ENCODE measurements around the gene KLHL30.
A peak's percentile ranks its signal among the peaks of the same experiment; 100 is the strongest.

KLHL30 gene, protein sequence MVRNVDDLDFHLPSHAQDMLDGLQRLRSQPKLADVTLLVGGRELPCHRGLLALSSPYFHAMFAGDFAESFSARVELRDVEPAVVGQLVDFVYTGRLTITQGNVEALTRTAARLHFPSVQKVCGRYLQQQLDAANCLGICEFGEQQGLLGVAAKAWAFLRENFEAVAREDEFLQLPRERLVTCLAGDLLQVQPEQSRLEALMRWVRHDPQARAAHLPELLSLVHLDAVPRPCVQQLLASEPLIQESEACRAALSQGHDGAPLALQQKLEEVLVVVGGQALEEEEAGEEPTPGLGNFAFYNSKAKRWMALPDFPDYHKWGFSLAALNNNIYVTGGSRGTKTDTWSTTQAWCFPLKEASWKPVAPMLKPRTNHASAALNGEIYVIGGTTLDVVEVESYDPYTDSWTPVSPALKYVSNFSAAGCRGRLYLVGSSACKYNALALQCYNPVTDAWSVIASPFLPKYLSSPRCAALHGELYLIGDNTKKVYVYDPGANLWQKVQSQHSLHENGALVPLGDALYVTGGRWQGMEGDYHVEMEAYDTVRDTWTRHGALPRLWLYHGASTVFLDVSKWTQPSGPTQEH

DNA sequence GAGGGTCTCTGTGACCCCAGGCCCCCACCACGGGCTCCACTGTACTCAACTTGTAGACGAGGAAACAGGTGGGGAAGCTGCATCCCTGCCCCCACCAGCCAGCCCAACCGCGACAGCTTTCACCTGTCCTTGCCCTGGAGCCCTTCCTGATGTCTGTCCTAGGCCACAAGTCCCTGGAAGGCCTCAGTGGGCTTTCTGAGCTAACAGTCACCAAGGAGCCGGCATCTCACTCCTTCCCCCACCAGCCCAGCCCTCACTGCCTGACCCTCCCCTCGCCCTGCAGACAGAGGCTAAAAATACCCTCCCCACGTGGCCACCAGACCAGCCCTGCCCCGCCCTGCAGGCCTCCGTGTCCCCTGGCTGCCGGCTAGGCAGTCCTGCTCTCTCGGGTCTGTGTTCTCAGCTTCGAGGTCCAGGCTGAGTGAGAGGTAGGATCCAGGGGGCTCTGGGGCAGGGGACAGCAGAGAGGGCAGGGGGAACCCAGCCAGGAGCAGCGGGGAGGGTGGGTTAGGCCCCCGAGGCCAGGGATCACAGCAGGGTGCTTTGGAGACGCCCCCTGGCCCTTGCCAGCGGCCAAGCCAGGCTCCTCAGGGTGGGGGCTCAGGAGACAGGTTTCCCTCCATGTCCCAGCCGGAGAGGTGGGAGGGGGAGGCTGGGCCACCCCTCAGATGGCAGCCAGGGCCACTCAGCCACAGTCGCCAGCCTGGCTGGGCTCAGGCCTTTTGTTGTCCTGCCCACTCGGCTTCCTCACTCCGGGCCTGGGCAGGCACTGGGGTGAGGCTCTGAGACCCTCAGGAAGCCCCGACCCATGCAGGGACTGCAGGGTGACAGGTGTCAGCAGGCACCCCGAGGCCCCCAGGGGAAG, at the start of gene KLHL30:
TSS of gene KLHL30 (plus strand) at position 338 of the 865 bp plus-strand sequence. CDS start 2,087 bp downstream, outside the sequence.
- DNase-seq (ENCODE audit: low spot score in 2 of 2), result no peak
- H3K4me1 Mint-ChIP-seq, result peaks cover 21% of the 10 kb centered on the region
- peak within 1 kb of the TSS; percentile 58 for H3K4me3 Mint-ChIP-seq
- ATAC-seq (ENCODE audit: low read depth), result peak; percentile 56
- H3K9me3 Mint-ChIP-seq, result no peaks in the 10 kb centered on the region
- no peaks in the 10 kb centered on the region for H3K27me3 Mint-ChIP-seq
- no peaks in the 10 kb centered on the region for H3K36me3 Mint-ChIP-seq
- H3K27ac Mint-ChIP-seq, result peak within 1 kb of the TSS; percentile 45

DNA sequence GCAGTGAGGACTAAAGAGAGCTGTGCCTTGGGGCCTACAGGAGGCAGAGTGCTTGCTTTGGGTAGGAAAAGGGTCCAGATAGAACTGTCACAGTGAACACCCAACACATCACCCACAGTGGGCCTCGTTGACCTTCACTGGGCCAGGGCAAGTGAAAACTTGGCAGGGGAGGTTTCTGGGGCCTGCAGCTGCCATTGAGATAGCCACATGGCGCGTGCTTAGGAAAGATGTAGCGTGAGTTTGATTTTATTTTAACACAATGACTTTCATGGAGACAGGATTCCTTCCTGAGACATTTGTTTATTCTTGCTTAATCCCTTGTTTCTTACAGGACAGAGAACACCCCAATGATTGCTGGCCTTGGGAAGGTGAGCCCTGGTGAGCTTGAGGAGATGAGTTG, 47.6 kb upstream of the KLHL30 start:
- Mint-ChIP-seq H3K36me3 (peaks cover 11% of the 10 kb centered on the region), H3K27ac (no peak overlapping the region), H3K27me3 (no peaks in the 10 kb centered on the region), H3K4me1 (peaks cover 6% of the 10 kb centered on the region), H3K4me3 (no peak overlapping the region), H3K9me3 (no peaks in the 10 kb centered on the region)
- ATAC-seq (ENCODE audit: low read depth), result no peak
- DNase-seq (ENCODE audit: low spot score in 2 of 2), result no peak

DNA sequence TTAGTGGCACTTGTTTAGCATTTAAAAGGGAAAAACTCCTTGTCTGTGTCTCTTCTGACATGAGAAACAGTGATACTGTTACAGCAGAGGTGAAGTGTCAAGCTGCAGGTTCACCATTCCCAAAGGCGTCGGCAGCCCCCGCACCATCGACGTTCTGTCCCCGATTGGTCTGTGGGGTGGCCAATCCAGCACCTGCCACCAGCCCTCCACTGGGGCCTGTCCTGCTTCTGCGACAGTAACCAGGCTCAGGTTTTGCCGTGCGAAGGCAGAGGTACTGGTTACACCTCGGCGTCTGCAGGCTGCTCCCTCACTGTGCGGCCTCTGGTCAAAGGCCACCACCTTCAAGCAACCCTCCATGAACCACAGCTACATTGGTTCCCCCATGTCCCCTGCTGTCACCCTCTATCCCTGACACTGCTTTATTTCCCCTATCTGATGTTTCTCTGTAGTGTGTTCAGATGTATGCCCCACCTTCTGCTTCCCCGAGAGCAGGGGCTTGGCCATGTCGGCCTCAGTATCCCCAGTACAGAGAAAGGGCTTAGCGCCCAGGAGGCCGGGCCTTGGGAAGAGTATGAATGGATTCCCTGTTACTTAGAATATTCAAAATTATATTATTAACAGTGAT, 46.9 kb upstream of the KLHL30 start:
- H3K27ac Mint-ChIP-seq, result no peak overlapping the region
- ATAC-seq (ENCODE audit: low read depth) (no peak), DNase-seq (ENCODE audit: low spot score in 2 of 2) (no peak)
- no peaks in the 10 kb centered on the region for H3K27me3 Mint-ChIP-seq
- H3K36me3 Mint-ChIP-seq, result peaks cover 11% of the 10 kb centered on the region
- H3K4me1 Mint-ChIP-seq, result peaks cover 6% of the 10 kb centered on the region
- no peak overlapping the region for H3K4me3 Mint-ChIP-seq
- H3K9me3 Mint-ChIP-seq, result no peaks in the 10 kb centered on the region

DNA sequence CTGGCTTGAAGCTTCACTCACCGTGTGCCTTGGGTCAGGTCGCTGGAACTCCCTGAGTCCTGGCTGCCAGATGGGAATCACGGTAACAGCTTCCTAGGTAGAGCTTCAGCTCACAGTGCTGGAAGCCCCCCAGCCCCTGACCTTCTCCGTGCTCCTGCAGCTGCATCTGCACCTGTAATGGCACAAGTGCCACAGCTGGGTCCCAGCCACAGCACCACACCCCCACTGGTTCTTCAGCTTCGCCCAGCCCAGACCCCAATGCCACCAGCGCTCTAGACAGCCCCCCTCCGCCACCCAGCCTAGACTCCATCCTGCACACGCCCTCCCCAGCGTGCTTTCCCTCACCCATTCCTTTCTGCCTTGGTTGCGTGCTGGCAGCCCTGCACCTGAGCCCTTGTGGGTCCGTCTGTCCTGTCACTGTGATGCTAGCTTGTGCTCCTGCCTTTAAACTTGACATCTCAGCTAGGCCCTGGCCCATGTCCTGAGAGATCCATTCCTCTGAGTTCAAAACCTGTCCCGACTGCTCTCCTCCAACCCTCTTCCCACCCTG, 45.9 kb upstream of the KLHL30 start:
- ATAC-seq (ENCODE audit: low read depth), result no peak
- Mint-ChIP-seq H3K9me3 (no peaks in the 10 kb centered on the region), H3K36me3 (peaks cover 11% of the 10 kb centered on the region), H3K4me3 (no peak overlapping the region), H3K27ac (no peak overlapping the region), H3K4me1 (no peaks in the 10 kb centered on the region), H3K27me3 (no peaks in the 10 kb centered on the region)
- no peak for DNase-seq (ENCODE audit: low spot score in 2 of 2)

DNA sequence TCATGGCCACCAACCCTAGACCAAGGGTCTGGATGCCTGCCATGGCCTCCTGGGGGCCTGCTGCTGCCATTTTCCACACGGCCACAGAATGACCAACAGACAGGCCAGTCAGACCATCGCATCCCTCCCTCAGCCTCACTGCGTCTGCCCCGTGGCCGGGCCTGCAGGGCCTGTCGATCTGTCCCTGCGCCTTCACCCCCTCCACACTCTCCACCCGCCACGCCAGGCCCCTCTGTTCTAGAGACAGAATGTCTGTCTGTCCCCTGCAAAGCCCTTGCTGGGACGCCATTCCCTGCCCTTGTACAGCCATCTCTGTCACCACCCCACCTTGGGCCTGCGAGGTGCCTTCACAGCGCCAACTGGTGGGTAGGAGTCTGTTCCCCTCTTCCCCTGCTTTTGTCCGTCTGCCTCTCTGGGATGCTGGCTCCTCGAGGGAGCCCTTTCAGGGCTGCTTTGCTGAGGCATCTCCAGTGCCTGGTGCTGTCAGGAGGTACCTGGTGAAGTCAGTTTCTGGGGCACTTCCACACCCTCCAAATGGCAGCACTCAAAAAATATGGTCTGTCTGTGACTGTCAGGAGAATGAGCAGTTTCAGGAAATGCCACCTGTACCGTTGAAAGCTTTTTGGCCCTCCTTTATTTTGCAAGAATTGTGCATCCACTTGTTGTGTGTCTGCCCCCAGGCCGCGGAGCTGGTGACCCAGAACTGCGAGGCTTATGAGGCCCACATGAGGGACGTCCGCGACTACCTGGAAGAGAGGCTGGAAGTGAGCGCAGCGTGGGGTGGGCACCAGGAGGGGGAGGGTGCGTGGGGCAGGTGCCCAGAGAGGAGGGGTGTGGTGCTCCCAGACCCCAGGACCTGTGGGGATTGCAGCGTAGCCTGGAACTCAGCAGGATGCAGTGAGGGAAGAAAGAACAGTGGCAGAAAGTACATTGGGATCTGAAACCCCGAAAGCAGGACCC, 45.0 kb upstream of the KLHL30 start:
- H3K27ac Mint-ChIP-seq, result no peak overlapping the region

DNA sequence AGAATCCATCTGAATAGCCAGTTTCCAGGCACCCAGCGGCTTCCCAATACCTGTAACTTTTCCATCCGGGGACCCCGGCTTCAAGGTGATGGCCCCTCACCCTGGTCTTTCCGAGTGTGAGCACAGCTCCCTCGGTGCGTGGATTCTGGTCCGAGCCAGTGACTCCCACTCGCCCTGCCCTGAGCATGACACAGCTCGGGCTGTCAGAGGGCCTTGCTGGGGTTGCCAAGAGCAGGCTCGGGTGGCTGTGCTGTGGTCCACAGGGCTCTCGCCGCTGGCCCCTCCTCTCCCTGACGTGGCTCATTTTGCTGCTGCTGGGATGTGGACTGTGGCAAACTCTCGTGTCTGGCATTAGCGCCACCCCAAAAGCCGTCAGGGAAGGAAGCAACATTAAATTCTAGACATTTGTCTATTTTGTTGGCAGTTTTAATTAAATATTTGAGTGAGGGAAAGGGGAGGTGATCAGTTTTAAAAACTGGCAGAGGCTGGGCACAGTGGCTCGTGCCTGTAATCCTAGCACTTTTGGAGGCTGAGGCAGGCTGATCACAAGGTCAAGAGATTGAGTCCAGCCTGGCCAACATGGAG, 43.9 kb upstream of the KLHL30 start:
- H3K4me1 Mint-ChIP-seq, result peaks cover 12% of the 10 kb centered on the region
- no peak for ATAC-seq (ENCODE audit: low read depth)
- H3K36me3 Mint-ChIP-seq, result peaks cover 9% of the 10 kb centered on the region
- no peaks in the 10 kb centered on the region for H3K27me3 Mint-ChIP-seq
- H3K27ac Mint-ChIP-seq, result no peak overlapping the region
- no peak for DNase-seq (ENCODE audit: low spot score in 2 of 2)
- H3K4me3 Mint-ChIP-seq, result no peak overlapping the region
- no peaks in the 10 kb centered on the region for H3K9me3 Mint-ChIP-seq

More for the DNA sequence above, 45.0 kb upstream of the KLHL30 start:
- H3K4me1 Mint-ChIP-seq, result peaks cover 2% of the 10 kb centered on the region
- H3K9me3 Mint-ChIP-seq, result no peaks in the 10 kb centered on the region
- H3K36me3 Mint-ChIP-seq, result peaks cover 11% of the 10 kb centered on the region
- DNase-seq (ENCODE audit: low spot score in 2 of 2) (peak in 1 of 2 donors; percentile 9), ATAC-seq (ENCODE audit: low read depth) (no peak)
- no peaks in the 10 kb centered on the region for H3K27me3 Mint-ChIP-seq
- H3K4me3 Mint-ChIP-seq, result no peak overlapping the region

DNA sequence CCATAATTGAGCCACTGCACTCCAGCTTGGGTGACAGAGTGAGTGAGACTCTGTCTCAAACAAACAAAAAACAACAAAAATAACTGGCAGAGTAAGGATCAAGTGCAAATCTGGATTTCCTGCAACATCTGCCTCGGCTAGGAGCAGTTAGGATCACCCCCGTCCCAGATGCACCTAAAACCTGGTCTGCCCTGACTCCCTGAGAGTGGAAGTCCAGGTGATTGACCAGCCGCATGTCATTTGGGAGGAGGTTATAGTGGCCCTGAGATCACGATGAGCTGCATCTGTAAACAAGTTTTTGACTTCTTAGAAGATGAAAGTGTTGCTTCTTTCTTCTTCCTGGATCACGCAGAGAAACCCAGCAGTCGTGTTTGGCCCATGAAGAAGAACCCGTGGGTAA, 43.3 kb upstream of the KLHL30 start:
- ATAC-seq (ENCODE audit: low read depth) (no peak), DNase-seq (ENCODE audit: low spot score in 2 of 2) (no peak)
- H3K4me3 Mint-ChIP-seq, result no peak overlapping the region
- H3K27me3 Mint-ChIP-seq, result no peaks in the 10 kb centered on the region
- H3K36me3 Mint-ChIP-seq, result peaks cover 9% of the 10 kb centered on the region
- H3K27ac Mint-ChIP-seq, result no peak overlapping the region
- H3K4me1 Mint-ChIP-seq, result peaks cover 13% of the 10 kb centered on the region
- no peaks in the 10 kb centered on the region for H3K9me3 Mint-ChIP-seq

DNA sequence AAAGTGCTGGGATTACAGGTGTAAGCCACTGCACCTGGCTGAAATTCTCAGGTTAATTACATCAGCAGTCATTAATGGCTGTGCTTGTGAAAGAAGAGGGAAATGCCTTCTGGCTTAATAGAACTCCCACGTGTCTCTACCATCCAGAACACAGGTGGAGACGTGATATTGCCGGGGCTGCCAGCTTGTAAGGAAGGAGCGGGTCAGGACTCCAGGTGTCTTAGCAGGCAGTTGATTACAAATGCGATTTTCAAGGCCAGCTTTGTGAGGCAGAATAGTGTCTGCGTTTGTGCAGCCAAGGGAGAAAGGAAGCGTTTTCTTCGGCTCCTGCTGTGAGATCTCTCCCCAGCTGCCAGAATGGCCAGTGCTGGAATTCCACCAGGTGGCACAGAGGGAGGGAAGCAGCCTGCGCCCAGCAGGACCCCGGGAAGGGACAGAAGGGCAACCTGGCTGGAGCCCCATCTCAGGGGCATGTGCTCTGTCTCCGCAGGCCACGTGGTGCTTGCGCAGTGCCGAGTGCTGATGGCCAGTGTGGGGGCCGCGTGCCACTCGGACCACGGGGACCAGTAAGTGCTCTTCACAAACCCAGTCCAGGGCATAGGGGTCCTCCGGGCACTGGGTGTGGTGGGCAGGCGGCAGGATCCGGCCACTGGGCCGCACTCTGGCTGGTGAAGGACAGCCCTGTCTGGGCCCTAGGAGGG, 42.0 kb upstream of the KLHL30 start:
- peaks cover 9% of the 10 kb centered on the region for H3K36me3 Mint-ChIP-seq
- H3K9me3 Mint-ChIP-seq, result no peaks in the 10 kb centered on the region
- H3K4me1 Mint-ChIP-seq, result peaks cover 13% of the 10 kb centered on the region
- H3K27me3 Mint-ChIP-seq, result no peaks in the 10 kb centered on the region
- no peak overlapping the region for H3K4me3 Mint-ChIP-seq
- no peak overlapping the region for H3K27ac Mint-ChIP-seq
- DNase-seq (ENCODE audit: low spot score in 2 of 2) (peak in 1 of 2 donors; percentile 10), ATAC-seq (ENCODE audit: low read depth) (no peak)

DNA sequence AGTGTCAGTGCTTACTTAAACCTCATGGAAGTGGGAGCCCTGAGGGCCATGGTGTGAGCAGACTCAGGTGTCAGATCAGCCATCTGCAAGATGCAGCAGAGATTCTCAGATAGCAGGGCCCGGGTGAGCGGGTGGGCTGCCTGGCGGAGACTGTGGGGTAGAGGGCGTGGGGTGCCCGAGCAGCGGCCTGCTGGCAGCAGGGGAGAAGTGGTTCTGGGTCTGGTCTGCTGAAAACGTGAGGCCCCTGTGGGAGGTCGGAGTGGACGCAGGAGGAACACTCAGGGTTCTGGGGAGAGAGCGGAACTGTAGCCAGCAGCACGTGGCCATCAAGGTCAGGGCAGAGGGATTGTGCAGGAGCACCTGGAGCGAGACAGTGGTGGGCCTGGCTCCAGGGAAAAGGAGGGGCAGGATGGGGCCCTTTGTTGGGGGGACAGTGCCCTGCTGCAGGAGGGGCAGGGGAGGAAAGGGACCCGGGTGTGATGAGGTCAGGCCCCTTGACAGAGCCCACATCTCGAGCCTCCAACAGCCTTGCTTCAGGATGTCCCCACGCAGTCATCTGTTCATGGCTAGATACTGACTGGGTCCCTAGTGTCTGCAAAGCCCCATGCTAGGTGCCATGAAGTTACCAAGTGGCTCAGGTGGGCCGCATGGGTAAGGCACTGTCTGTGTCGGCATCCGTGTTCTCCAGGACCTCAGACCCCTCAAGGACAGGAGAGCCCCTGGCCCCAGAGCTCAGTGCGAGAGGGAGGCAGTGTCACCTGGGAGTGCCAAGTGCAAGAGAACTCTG, 41.1 kb upstream of the KLHL30 start:
- DNase-seq (ENCODE audit: low spot score in 2 of 2) (peak in 1 of 2 donors; percentile 14), ATAC-seq (ENCODE audit: low read depth) (no peak)
- Mint-ChIP-seq H3K9me3 (no peaks in the 10 kb centered on the region), H3K4me3 (no peak overlapping the region), H3K27me3 (no peaks in the 10 kb centered on the region), H3K4me1 (peaks cover 13% of the 10 kb centered on the region), H3K36me3 (peaks cover 7% of the 10 kb centered on the region), H3K27ac (no peak overlapping the region)

DNA sequence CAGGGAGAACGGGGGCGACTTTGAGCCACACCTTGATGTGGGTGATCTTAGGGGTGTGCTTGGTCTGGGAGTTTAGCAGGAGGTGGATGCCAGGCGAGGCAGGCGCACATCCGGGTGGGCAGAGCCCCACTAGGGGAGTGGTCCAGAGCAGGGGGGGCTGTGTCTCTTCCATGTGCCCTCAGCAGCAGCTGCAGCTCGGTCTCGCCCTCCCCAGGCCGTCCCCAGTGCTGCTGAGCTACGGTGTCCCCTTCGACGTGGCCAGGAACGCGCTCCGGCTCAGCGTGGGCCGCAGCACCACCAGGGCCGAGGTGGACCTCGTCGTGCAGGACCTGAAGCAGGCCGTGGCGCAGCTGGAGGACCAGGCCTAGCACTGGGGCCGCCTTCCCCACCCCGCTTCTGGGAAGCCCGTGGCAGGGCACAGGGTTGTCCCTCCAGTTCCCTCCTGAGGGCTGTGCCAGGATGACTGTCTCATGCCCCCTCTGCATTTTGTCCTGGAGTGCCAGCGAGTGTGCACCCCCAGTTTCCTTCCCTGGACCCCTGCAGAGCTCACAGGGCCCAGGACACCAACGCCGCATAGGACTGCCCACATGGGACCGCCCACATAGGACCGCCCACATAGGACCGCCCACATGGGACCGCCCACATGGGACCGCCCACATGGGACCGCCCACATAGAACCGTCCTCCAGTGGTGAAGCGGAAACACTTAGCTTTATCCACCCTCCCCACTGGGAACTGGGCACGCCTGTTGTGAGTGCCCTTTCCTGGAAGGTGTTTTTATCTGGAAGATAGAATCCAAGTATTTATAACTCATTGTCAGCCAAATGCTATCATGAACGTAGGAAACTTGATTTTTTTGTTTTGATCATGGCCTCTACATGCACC, 40.2 kb upstream of the KLHL30 start:
- no peaks in the 10 kb centered on the region for H3K27me3 Mint-ChIP-seq
- ATAC-seq (ENCODE audit: low read depth) (peak; percentile 99), DNase-seq (ENCODE audit: low spot score in 2 of 2) (peak; percentile 63 to 67)
- peaks cover 13% of the 10 kb centered on the region for H3K4me1 Mint-ChIP-seq
- peak overlapping the region; percentile 58 for H3K27ac Mint-ChIP-seq
- H3K36me3 Mint-ChIP-seq, result peaks cover 3% of the 10 kb centered on the region
- H3K4me3 Mint-ChIP-seq, result peak overlapping the region; percentile 78
- H3K9me3 Mint-ChIP-seq, result no peaks in the 10 kb centered on the region

All from memory B cell (primary cell).